SU-DHL-6 (cell line): Measurements from ENCODE around the gene PDE4C.

Source experiments
- EZH2phosphoT487 ChIP-seq: fragments of 200-600 bp; sonication (generic), shearing (Covaris generic); conservative IDR thresholded peaks from 2 replicates; pipeline ENCODE4 v1.6.1; 2018; ENCODE audit warnings: mild to moderate bottlenecking, antibody characterized with exemption, low read length, moderate library complexity, mixed read lengths
- TF ChIP-seq, protein P1 (sequence below): fragments of 200-600 bp; sonication (generic); IDR thresholded peaks from one replicate; pipeline ENCODE4 v1.5.1; 2017; ENCODE audit warnings: antibody characterized with exemption, mild to moderate bottlenecking, low read length, moderate library complexity; ENCODE audit not compliant: insufficient read depth, poor library complexity, severe bottlenecking

DNA sequence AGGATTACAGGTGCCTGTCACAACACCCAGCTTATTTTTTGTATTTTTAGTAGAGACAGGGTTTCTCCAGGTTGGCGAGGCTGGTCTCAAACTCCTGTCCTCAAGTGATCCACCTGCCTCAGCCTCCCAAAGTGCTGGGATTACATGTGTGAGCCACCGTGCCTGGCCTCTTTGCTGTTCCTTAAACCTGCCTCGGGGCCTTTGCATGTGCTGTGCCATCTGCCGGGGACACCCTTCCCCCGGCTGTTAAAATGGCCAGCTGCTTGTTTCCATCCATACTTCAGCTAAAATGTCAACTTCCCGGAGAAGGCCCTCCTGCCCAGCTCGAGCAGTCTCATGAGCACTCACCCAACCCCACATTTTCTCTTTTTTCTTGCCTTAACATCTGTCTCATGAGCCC is 19.1 kb upstream of the PDE4C start:
- no peak for TF ChIP-seq EZH2phosphoT487
- TF ChIP-seq, protein P1, sequence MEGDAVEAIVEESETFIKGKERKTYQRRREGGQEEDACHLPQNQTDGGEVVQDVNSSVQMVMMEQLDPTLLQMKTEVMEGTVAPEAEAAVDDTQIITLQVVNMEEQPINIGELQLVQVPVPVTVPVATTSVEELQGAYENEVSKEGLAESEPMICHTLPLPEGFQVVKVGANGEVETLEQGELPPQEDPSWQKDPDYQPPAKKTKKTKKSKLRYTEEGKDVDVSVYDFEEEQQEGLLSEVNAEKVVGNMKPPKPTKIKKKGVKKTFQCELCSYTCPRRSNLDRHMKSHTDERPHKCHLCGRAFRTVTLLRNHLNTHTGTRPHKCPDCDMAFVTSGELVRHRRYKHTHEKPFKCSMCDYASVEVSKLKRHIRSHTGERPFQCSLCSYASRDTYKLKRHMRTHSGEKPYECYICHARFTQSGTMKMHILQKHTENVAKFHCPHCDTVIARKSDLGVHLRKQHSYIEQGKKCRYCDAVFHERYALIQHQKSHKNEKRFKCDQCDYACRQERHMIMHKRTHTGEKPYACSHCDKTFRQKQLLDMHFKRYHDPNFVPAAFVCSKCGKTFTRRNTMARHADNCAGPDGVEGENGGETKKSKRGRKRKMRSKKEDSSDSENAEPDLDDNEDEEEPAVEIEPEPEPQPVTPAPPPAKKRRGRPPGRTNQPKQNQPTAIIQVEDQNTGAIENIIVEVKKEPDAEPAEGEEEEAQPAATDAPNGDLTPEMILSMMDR, result no peak
